Motor neuron (in vitro differentiated cells): ENCODE results near the gene MYADML2. TPM values are rescaled to one million over a fixed set of nuclear protein-coding genes. Genes with fewer than 3 reads are reported as not detected.

ENCODE experiments used
- ATAC-seq, 8 experiments: fragments of 200-7000 bp; cut with Tn5 transposase; replicated peaks in 6 of 8; 2 replicates each; pipeline ENCODE4 v1.8.0; 2021; ENCODE audit warnings: mild to moderate bottlenecking in 8 of 8, moderate library complexity in 8 of 8
- H3K27ac ChIP-seq, 2 donors: fragments of 250-450 bp; sonication (Bioruptor Pico); 2 replicates each; pipeline ENCODE4 v1.9.0; 2021; ENCODE audit warnings: antibody characterized with exemption in 2 of 2, mild to moderate bottlenecking in 2 of 2, moderate library complexity in 1 of 2
- H3K4me1 ChIP-seq, 2 donors: fragments of 250-450 bp; sonication (Bioruptor Pico); replicated peaks in 1 of 2; 2 replicates each; pipeline ENCODE4 v1.6.1; 2021; ENCODE audit warnings: antibody characterized with exemption in 2 of 2, mild to moderate bottlenecking in 2 of 2, moderate library complexity in 1 of 2
- H3K4me3 ChIP-seq, 5 donors: fragments of 250-450 bp; sonication (Bioruptor Pico); 2 replicates each; pipeline ENCODE4 v1.9.0; 2021; ENCODE audit warnings: antibody characterized with exemption in 5 of 5, mild to moderate bottlenecking in 5 of 5, moderate library complexity in 4 of 5
- WGBS, 10 experiments: fragments of 450-650 bp; shearing (Covaris generic); methylation state at CpG; one replicate each; pipeline ENCODE4 v1.0.0; 2022; 5-methylcytosine and 5-hydroxymethylcytosine counted together
- in situ Hi-C, 9 experiments: fragments of 400-800 bp; cut with MboI; loops; one replicate each; pipeline ENCODE4 v1.15.0; 2021; ENCODE audit warnings: low sequenced_read_pairs in 9 of 9, low pct_unique_long_range_greater_than_20kb in 2 of 9; ENCODE audit not compliant: unreplicated experiment in 9 of 9
- total RNA-seq, 8 experiments: library from RNA; unstranded; fragments of 300-600 nt; gene quantifications; 2 replicates each; pipeline versions ENCODE4 v1.2.3 to v1.2.4, GENCODE V29; 2022

The MYADML2 gene
- total RNA-seq, 8 experiments from 2014 or later = 0.10 to 1.4 (median 0.47) TPM

DNA sequence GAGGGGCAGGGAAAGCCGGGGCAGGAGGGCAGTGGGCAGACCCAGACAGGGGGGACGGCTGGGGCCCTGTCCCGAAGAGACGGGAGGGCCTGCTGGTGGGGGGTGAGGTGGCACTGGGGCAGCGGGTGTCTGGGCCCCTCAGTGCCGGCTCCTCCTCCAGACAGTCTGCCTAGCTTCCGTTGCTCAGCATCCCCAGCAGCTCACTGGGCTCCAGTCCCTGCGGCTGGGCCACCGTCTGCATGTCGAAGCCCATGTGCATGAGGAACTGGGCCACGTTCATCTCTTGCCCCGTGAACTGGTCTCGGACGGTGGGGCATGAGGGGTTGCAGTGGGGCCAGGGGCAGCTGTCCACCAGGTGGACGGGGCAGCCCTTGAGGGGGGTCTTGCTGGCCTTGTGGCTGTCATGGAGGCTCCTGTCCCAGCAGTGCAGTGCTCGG lies 5.8 kb upstream of the MYADML2 start:
- in situ Hi-C loops = no loop called here
- WGBS, 10 experiments = no CpG with 5 or more reads among the region's 16 CpGs
- Histone ChIP-seq H3K27ac (no peak overlapping the region), H3K4me3 (no peak overlapping the region), H3K4me1 (peaks cover 19% of the 10 kb centered on the region in 2 donors)
- ATAC-seq = no peak

DNA sequence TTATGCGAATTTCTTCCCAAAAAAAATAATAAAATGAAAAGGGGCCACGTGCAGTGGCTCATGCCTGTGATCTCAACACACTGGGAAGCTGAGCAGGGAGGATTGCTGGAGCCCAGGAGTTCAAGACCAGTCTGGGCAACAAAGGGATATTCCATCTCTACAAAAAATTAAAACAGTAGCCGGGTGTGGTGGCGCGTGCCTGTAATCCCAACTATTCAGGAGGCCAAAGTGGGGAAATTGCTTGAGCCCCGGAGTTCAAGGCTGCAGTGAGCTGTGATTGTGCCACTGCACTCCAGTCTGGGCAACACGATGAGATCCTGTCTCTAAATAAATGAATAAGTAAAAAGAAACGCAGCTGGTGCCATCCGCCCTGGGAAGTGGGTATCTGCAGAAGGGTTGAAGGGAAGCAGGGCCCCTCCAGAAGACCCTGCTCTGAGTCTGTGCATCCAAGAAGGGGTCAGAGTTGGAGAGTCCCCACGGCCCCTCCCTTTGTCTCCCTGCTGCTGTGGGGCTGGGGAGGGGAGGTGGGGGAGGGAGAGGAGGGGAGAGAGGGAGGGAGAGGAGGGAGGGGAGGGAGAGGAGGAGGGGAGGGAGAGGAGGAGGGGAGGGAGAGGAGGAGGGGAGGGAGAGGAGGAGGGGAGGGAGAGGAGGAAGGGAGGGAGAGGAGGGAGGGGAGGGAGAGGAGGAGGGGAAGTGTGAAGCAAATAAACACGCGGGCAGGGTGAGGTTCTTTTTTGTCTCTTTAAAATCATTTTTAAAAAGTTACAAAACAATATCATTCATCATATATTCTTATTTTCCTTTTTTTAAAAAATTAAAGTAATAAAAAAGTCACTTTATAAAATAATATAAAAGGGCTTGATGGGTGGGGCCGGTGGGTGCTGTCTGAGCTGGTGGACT lies 5.0 kb upstream of the MYADML2 start:
- 0 to 93% (median 64%) methylated on average over 1 to 9 of the region's 13 CpGs; no CpG with 5 or more reads in 1 of the 10 experiments for WGBS, 10 experiments
- H3K4me3 ChIP-seq = no peak overlapping the region
- in situ Hi-C loops = no loop called here
- H3K27ac ChIP-seq = no peak overlapping the region
- no peak for ATAC-seq
- peaks cover 16% of the 10 kb centered on the region in 2 donors for H3K4me1 ChIP-seq

DNA sequence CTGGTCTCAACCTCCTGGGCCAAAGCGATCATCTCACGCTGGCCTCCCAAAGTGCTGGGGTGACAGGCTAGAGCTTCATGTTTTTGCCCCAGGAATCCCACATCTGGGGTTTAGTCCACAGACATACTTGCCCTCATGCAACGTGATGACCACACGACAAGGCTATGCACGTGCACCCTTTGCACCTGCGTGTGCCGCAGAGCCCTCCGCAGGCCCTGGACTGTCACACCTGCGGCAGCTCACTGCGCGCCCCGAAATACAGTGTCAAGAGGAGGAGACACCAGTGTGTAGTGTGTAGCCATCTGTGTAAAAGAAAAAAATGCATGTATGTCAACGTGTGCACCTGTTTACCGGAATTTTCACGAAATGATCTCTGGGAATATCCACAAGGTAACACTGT lies 3.5 kb upstream of the MYADML2 start:
- peaks cover 3 to 5% of the 10 kb centered on the region in 2 donors for H3K4me1 ChIP-seq
- 80 to 100% (median 83%) methylated on average over 1 to 12 of the region's 15 CpGs; no CpG with 5 or more reads in 3 of the 10 experiments for WGBS, 10 experiments

DNA sequence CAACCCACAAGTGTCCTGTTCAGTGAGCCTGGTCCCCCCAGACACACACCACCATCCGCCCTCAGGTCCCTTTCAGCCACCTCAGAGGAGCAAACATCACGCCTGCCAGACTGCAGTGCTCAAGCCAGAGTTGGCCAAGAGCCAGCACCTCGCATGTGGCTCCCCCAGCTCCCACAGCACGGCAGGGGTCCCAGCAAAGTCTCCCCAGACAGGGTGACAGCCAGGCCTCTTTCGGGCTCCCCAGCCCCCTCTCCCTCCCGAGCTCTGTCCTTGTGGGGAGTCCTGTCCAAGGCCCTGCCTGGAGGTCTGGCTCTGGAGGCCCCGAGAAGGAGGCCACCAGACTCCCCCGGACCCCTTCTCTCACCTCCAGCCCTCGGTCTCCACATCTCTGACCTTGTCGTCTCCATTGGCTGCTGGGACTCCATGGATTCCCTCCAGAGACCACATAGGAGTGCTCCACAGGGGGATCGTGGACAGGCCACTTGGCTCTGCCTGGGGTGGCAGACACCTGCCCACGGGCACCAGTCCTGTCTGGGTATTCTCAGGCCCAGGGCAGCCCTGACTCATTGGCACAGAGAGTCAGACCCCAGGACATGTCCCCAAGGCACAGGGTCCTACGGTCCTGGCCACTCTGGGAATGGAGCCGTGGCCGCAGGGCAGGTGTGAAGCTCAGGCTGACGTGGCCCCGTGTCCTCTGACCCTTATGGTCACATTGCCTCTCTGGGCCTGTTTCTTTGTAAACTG lies 1.8 kb upstream of the MYADML2 start:
- Histone ChIP-seq H3K27ac (no peak overlapping the region), H3K4me1 (no peaks in the 10 kb centered on the region), H3K4me3 (no peak overlapping the region)
- peak in 4 of 8 experiments; percentile 13 to 21 (median 18) for ATAC-seq
- 20 to 100% (median 100%) methylated on average over 1 to 8 of the region's 17 CpGs; no CpG with 5 or more reads in 3 of the 10 experiments for WGBS, 10 experiments
- in situ Hi-C loops = no loop called here

More for the DNA sequence above, 3.5 kb upstream of the MYADML2 start:
- Histone ChIP-seq H3K27ac (no peak overlapping the region), H3K4me3 (no peak overlapping the region)
- no peak for ATAC-seq
- in situ Hi-C loops = no loop called here

DNA sequence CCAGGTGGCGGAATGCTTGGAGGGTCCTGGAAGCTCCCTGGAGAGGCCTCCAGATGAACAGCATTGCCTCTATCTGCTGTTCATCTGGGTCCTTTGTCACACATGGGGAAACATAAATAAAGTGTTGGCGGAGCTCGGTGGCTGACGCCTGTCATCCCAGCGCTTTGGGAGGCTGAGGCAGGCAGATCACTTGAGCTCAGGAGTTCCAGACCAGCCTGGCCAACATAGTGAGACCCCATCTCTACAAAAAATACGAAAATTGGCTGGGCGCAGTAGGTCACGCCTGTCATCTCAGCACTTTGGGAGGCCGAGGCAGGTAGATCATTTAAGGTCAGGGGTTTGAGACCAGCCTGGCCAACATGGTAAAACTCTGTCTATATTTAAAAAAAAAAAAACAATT lies 2.2 kb downstream of the MYADML2 start:
- 50 to 100% (median 84%) methylated on average over 1 to 8 of the region's 9 CpGs; no CpG with 5 or more reads in 2 of the 10 experiments for WGBS, 10 experiments
- Histone ChIP-seq H3K27ac (no peak overlapping the region), H3K4me1 (peaks cover 8 to 17% of the 10 kb centered on the region in 2 donors), H3K4me3 (no peak overlapping the region)
- no peak for ATAC-seq
- in situ Hi-C loops = no loop called here

DNA sequence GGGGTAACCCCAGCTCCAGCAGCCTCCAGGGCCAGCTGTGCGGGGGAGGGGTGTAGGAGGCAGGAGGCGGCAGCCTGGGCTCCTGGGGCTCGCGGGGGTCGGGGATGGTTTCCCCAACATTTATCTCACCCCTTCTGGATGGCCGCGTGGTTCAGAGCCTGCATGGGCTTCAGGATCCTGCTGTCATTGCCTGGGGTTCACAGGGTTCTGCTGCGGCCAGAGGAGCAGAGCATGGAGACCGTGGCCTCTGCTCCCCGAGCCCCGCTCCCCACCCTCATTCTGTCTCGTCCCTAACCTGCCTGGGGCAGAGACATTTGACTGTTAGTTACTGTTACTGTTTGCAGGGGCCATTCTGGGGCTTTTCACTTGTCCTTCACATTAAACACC lies 4.9 kb downstream of the MYADML2 start:
- in situ Hi-C loops = no loop called here
- WGBS, 10 experiments = 64% methylated on average over 2 of the region's 12 CpGs; no CpG with 5 or more reads in 9 of the 10 experiments
- peak overlapping the region in 1 of 2 donors; percentile 40 for H3K27ac ChIP-seq
- no peak overlapping the region for H3K4me3 ChIP-seq
- ATAC-seq = peak in 3 of 8 experiments; percentile 0 to 1 (median 1)
- H3K4me1 ChIP-seq = peaks cover 19 to 23% of the 10 kb centered on the region in 2 donors

DNA sequence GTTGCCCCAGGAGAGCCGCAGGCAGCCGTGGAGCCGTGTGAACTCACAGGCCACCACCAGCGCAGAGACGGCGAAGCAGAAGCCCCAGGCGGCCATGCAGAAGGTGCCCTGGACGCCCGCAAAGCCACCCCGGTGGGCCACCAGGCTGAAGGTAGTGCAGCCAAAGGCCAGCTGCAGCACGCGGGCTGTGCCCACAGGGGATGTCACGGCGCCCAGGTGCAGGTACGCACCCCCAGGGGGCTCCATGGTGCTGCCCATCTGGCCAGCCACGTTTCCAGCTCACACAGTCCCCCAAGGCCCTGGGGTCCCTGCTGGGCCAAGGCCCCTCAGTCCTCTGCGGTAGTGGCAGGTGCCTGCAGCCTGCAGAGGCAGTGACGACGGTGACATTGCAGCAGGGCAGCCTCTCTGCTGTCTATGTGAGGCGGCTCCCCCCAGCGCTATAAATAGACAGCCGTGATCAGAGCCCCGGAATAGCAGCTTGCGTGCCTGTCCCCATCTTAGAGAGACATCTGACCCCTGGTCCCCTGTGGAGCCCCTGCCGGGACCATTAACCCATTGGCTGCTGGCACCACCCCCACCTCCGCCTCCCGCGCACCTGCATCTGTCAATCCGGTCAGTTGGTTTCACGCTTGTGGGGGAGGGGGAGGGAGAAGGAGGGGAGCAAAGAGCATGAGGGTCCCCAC lies 5.4 kb downstream of the MYADML2 start:
- WGBS, 10 experiments = 2 to 100% (median 40%) methylated on average over 2 to 7 of the region's 30 CpGs; no CpG with 5 or more reads in 5 of the 10 experiments
- ATAC-seq = peak in 5 of 8 experiments; percentile 49 to 70 (median 56)
- H3K4me3 ChIP-seq = no peak overlapping the region
- in situ Hi-C loops = no loop called here
- H3K27ac ChIP-seq = peak overlapping the region; percentile 49 to 78
- peaks cover 19 to 23% of the 10 kb centered on the region in 2 donors for H3K4me1 ChIP-seq

DNA sequence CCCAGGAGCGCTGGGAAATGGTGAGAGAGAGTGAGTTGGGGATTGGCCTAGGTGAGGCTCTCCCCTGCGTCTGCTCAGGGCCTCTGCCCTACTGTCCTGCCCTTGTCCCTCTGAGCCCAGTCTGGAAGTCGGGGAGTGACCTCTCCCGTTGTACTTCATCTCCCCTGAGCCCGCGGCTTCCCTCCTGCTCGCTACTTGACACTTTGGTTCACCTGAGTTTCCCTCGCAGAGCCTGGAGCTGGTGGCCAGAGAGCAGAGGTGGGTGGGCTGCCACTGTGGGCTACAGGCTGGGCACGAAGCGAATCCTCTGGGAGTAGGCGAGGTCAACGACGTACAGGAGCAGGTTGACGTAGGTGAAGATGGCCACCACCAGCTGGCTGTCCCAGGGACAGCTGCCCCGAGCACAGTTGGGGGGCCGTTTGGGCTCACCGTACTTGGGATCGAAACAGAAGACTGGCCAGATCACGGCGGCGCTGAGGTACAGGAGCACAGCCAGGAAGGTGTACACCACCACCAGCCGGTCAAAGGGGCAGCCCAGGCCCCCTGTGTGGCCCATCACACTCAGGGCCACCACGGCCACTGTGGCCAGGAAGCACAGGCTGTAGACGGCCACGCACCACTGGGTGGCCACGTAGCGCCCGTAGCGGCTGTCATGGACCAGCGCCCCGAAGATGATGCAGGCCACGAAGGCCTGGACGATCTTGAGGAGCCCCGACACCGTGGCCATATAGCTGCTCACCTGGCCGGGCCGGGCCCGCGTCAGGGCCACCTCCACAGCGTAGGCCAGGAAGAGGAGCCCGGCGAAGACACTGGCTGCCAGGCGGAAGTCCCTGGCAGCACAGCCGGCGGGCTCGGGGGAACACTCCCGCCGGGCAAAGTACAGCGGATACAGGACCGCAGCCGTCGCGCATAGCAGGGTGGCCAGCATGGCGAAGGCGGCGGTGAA lies 6.2 kb downstream of the MYADML2 start:
- ATAC-seq = no peak
- peak overlapping the region; percentile 49 to 78 for H3K27ac ChIP-seq
- in situ Hi-C loops = no loop called here
- H3K4me3 ChIP-seq = no peak overlapping the region
- H3K4me1 ChIP-seq = peaks cover 24 to 31% of the 10 kb centered on the region in 2 donors
- 83 to 100% (median 95%) methylated on average over 1 to 9 of the region's 56 CpGs; no CpG with 5 or more reads in 5 of the 10 experiments for WGBS, 10 experiments

DNA sequence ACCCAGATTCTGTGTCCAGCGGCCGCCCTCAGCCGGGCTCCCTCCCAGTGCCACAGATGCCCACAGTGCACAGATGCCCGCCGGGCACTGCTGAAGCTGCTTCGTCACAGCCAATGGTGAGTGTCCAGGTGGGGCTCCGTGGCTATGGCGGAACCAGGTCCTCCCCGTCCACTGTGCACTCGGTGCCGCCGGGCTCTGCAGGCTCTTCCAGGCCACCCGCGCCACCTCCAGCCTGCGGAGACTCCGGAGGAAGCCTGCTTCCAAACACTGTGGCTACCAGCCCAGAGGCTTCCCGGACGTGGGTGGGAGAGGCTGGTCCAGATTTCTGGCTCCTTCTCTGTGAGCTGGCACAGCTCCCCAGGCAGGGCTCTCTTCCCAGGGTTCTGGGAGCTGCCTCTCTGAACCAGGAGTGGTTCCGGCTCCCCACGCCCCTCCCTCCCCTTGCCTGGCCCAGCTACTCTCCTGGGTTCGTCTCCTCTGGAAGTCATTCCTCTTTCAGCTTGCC lies 7.1 kb downstream of the MYADML2 start:
- Histone ChIP-seq H3K27ac (no peak overlapping the region), H3K4me3 (no peak overlapping the region), H3K4me1 (peaks cover 28 to 34% of the 10 kb centered on the region in 2 donors)
- 40 to 87% (median 80%) methylated on average over 1 to 7 of the region's 21 CpGs; no CpG with 5 or more reads in 7 of the 10 experiments for WGBS, 10 experiments
- ATAC-seq = peak in 1 of 8 experiments; percentile 3
- in situ Hi-C loops = no loop called here

DNA sequence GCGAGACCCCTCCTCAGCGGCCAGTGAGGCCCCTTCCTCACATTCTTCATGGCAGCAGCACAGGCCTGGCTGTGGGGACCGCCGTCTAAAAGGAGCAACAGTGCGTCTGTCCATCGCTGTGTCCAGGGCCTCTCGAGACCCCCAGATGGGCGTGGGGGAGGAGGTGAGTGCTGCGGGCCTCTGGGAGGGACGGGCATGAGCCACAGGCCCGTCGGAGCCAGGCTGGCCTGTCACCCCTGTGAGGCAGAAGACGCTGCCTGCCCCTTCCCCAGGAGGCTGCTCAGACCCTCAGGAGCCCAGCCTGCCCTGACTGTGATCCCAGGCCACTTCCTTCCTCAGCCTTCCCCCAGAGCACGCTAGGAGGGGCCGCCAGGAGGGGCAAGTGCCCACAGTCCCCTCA lies 7.8 kb downstream of the MYADML2 start:
- no peak for ATAC-seq
- in situ Hi-C loops = no loop called here
- Histone ChIP-seq H3K27ac (no peak overlapping the region), H3K4me3 (no peak overlapping the region), H3K4me1 (peaks cover 28 to 34% of the 10 kb centered on the region in 2 donors)
- WGBS, 10 experiments = no CpG with 5 or more reads among the region's 15 CpGs

DNA sequence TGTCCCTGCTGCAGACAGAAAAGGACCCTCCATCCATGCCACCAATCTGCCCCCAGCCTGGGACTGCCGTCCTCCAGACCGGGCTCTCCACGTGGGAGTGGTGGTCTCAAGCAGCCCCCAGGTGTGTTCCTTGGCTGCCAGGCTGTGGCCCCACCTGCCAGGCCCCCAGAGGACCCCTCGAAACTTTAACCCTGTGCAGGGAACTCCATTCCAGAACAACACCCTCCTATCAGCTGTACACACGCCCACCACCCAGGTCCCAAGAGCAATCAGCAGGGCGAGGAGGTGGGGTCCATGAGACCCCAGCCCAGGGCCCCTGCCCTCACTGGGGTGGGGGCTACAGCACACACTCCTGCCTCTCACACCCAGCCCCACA lies 11.3 kb downstream of the MYADML2 start:
- Histone ChIP-seq H3K27ac (no peak overlapping the region), H3K4me3 (peak overlapping the region; percentile 49 to 76 (median 64)), H3K4me1 (peaks cover 18 to 20% of the 10 kb centered on the region in 2 donors)
- 80% methylated on average over 2 of the region's 6 CpGs; no CpG with 5 or more reads in 9 of the 10 experiments for WGBS, 10 experiments
- in situ Hi-C loops = no loop called here
- no peak for ATAC-seq
